ENCODE results near the gene DHRS3. TPM values are rescaled to one million over a fixed set of nuclear protein-coding genes. Genes with fewer than 3 reads are reported as not detected.
A peak's percentile ranks its signal among the peaks of the same experiment; 100 is the strongest.

DHRS3 gene
- total and polyA plus RNA-seq, 2 of the 13 experiments (the other 11 are each of a cell fraction or from before 2014, with no cell fraction given) = 48.5 to 90.5 TPM

- 0 out of 2 replicates have a peak, but pooled peaks have one; percentile 25 for TF ChIP-seq SNAPC4 (CRISPR knock-in tag; IDR thresholded peaks at IDR 0.05)
- no peak for TF ChIP-seq KLF13 (CRISPR knock-in tag; IDR thresholded peaks at IDR 0.05)
- TF ChIP-seq AGO1 (IDR thresholded peaks at IDR 0.05; ENCODE audit: low read depth, low read length, poor library complexity, severe bottlenecking) = no peak
- TF ChIP-seq ZBTB1 (CRISPR knock-in tag; IDR thresholded peaks at IDR 0.05; ENCODE audit: borderline replicate concordance) = no peak
- no peak; the same call in 1 of the 2 replicates for TF ChIP-seq ZKSCAN1 (IDR thresholded peaks at IDR 0.05; ENCODE audit: low read length)
- peak; percentile 92 for TF ChIP-seq ZNF124 (CRISPR knock-in tag; IDR thresholded peaks at IDR 0.05)
- TF ChIP-seq SAP130 (CRISPR knock-in tag; IDR thresholded peaks at IDR 0.05; ENCODE audit: low read depth) = peak; percentile 84
- no peak for TF ChIP-seq ZNF251 (CRISPR knock-in tag; IDR thresholded peaks at IDR 0.05)
- 0 out of 2 replicates have a peak, but pooled peaks have one; percentile 35 for TF ChIP-seq ZNF652 (CRISPR knock-in tag; IDR thresholded peaks at IDR 0.05; ENCODE audit: borderline replicate concordance, low read depth)
- no peak for TF ChIP-seq ZNF850 (CRISPR knock-in tag; conservative IDR thresholded peaks at IDR 0.05)
- TF ChIP-seq RFXAP (CRISPR knock-in tag; IDR thresholded peaks at IDR 0.05; ENCODE audit: borderline replicate concordance) = peak; percentile 80
- TF ChIP-seq TFDP1 (CRISPR knock-in tag; IDR thresholded peaks at IDR 0.05; ENCODE audit: borderline replicate concordance) = peak; percentile 29; the same call in 1 of the 2 replicates
- no peak for TF ChIP-seq ZNF629 (CRISPR knock-in tag; conservative IDR thresholded peaks at IDR 0.05)
- TF ChIP-seq PRDM10 (CRISPR knock-in tag; IDR thresholded peaks at IDR 0.05; ENCODE audit: low read depth) = peak; percentile 85; the same call in 1 of the 2 replicates
- no peak for TF ChIP-seq NR0B2 (CRISPR knock-in tag; IDR thresholded peaks at IDR 0.05)
- peak; percentile 61 for TF ChIP-seq ZNF460 (CRISPR knock-in tag; IDR thresholded peaks at IDR 0.05; ENCODE audit: borderline replicate concordance)
- peak; percentile 84 for TF ChIP-seq FOXA1 (IDR thresholded peaks at IDR 0.05)
- TF ChIP-seq FOXA1 (CRISPR knock-in tag; IDR thresholded peaks at IDR 0.05) = peak; percentile 95
- peak; percentile 99 for TF ChIP-seq MTA1 (CRISPR knock-in tag; IDR thresholded peaks at IDR 0.05; ENCODE audit: borderline replicate concordance)
Measured at GRCh38 chr1:12528021-12528852, 89.8 kb downstream of the DHRS3 start (continued).
